ENCODE results near the gene RIIAD1. TPM values are rescaled to one million over a fixed set of nuclear protein-coding genes. Genes with fewer than 3 reads are reported as not detected.
A peak's percentile ranks its signal among the peaks of the same experiment; 100 is the strongest.

The RIIAD1 gene
- polyA plus RNA-seq, 1 donor (not counting 4 experiments of a cell fraction or from before 2014, with no cell fraction given): not detected

DNA sequence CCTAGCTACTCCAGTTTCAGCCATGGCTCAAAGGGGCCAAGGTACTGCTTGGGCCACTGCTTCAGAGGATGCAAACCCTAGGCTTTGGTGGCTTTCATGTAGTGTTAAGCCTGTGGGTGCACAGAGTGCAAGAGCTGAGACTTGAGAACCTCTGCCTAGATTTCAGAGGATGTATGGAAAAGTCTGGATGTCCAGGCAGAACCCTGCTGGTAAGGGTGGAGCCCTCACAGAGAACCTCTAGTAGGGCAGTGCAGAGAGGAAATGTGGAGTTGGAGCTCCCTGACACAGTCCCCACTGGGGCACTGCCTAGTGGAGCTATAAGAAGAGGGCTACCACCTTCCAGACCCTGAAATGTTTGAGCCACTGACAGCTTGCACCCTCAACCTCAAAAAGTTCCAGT lies 16.2 kb downstream of the RIIAD1 start:
- H2AFZ ChIP-seq (ENCODE audit: control insufficient read depth, low read length): no peak overlapping the region
- TF ChIP-seq, protein P1, sequence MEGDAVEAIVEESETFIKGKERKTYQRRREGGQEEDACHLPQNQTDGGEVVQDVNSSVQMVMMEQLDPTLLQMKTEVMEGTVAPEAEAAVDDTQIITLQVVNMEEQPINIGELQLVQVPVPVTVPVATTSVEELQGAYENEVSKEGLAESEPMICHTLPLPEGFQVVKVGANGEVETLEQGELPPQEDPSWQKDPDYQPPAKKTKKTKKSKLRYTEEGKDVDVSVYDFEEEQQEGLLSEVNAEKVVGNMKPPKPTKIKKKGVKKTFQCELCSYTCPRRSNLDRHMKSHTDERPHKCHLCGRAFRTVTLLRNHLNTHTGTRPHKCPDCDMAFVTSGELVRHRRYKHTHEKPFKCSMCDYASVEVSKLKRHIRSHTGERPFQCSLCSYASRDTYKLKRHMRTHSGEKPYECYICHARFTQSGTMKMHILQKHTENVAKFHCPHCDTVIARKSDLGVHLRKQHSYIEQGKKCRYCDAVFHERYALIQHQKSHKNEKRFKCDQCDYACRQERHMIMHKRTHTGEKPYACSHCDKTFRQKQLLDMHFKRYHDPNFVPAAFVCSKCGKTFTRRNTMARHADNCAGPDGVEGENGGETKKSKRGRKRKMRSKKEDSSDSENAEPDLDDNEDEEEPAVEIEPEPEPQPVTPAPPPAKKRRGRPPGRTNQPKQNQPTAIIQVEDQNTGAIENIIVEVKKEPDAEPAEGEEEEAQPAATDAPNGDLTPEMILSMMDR (optimal IDR thresholded peaks at IDR 0.05 in 1 of 3, IDR thresholded peaks at IDR 0.05 in 1 of 3, conservative IDR thresholded peaks at IDR 0.05 in 1 of 3; ENCODE audit: extremely low read depth in 1 of 3, insufficient read depth in 2 of 3, low read length in 3 of 3): no peak
- TF ChIP-seq EZH2 (IDR thresholded peaks at IDR 0.05; ENCODE audit: low read length): no peak
- DNase-seq (ENCODE audit: low read depth, low spot score) (no peak), FAIRE-seq (no peak)
- H3K9me1 ChIP-seq (ENCODE audit: control insufficient read depth, extremely low read depth, insufficient read depth, low read length): no peaks in the 10 kb centered on the region
- no peak overlapping the region for H3K9ac ChIP-seq (ENCODE audit: control insufficient read depth, extremely low read depth, insufficient read depth, low read length)
- no peak overlapping the region for H3K4me3 ChIP-seq (ENCODE audit: control insufficient read depth in 2 of 3, extremely low read depth in 1 of 3, insufficient read depth in 2 of 3, low read depth in 1 of 3, low read length in 3 of 3)
- peaks cover 5% of the 10 kb centered on the region for H3K9me3 ChIP-seq (ENCODE audit: control insufficient read depth, low read depth, low read length)
- no peaks in the 10 kb centered on the region for H3K79me2 ChIP-seq (ENCODE audit: control insufficient read depth, insufficient read depth, low read length)
- H4K20me1 ChIP-seq (ENCODE audit: control insufficient read depth, extremely low read depth, insufficient read depth, low read length): no peaks in the 10 kb centered on the region
- H3K27me3 ChIP-seq (ENCODE audit: control insufficient read depth, extremely low read depth, insufficient read depth, low read length): no peaks in the 10 kb centered on the region
- no peak overlapping the region for H3K27ac ChIP-seq (ENCODE audit: control insufficient read depth, insufficient read depth, low read length)
- no peaks in the 10 kb centered on the region for H3K36me3 ChIP-seq (ENCODE audit: control insufficient read depth in 2 of 2, extremely low read depth in 1 of 2, insufficient read depth in 2 of 2, low read length in 2 of 2)
- H3K4me1 ChIP-seq (ENCODE audit: control insufficient read depth, extremely low read depth, insufficient read depth, low read length): peaks cover 7% of the 10 kb centered on the region
- dilution Hi-C loops (cut with MboI; ENCODE audit: extremely low pct_ligation_motif_present, low sequenced_read_pairs): no loop called here
- H3K4me2 ChIP-seq (ENCODE audit: control insufficient read depth, extremely low read depth, insufficient read depth, low read depth, low read length): no peak overlapping the region

DNA sequence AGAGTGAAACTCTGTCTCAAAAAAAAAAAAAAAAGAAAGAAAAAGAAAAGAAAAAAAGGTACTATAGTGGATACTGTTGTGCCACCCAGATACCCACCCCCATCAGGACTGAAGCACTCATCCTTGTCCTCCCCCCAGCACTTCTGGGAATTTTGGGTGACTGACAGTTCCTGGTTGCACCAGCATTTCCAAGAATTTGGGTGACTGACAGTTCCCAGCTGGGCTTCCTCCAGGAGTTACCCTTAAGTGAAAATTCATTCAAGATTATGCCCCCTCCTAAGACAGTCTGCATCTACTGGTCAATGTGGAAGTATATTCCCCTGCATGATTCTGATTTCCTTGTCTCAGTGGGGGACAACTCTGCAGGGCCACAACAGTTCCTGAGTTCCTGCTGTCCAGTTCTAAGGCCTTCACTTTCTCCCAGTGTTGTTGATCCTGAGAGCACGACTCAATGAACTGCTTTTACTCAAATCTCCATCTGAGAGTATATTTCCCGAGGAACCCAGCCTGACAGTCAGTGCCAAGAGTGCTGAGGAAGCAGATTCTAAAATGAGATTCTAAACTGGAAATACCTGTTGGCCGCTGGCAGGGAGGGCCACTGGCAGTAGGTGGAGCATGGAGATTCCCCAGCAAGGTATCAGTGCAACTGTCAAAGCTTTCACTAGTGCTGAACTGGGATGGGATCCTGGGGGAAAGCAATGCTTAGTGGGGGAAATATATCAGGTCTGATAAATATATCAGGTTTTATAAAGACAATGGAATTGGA lies 18.5 kb downstream of the RIIAD1 start:
- no peak for TF ChIP-seq EZH2 (IDR thresholded peaks at IDR 0.05; ENCODE audit: low read length)
- TF ChIP-seq, protein P1 (optimal IDR thresholded peaks at IDR 0.05 in 1 of 3, IDR thresholded peaks at IDR 0.05 in 1 of 3, conservative IDR thresholded peaks at IDR 0.05 in 1 of 3; ENCODE audit: extremely low read depth in 1 of 3, insufficient read depth in 2 of 3, low read length in 3 of 3): peak in 2 of 3 experiments; percentile 13 to 53
- H3K27me3 ChIP-seq (ENCODE audit: control insufficient read depth, extremely low read depth, insufficient read depth, low read length): no peaks in the 10 kb centered on the region
- no peak overlapping the region for H2AFZ ChIP-seq (ENCODE audit: control insufficient read depth, low read length)
- no peaks in the 10 kb centered on the region for H3K9me1 ChIP-seq (ENCODE audit: control insufficient read depth, extremely low read depth, insufficient read depth, low read length)
- peak overlapping the region; percentile 44 for H3K4me2 ChIP-seq (ENCODE audit: control insufficient read depth, extremely low read depth, insufficient read depth, low read depth, low read length)
- no peak overlapping the region for H3K4me3 ChIP-seq (ENCODE audit: control insufficient read depth in 2 of 3, extremely low read depth in 1 of 3, insufficient read depth in 2 of 3, low read depth in 1 of 3, low read length in 3 of 3)
- H3K9ac ChIP-seq (ENCODE audit: control insufficient read depth, extremely low read depth, insufficient read depth, low read length): no peak overlapping the region
- H3K4me1 ChIP-seq (ENCODE audit: control insufficient read depth, extremely low read depth, insufficient read depth, low read length): peaks cover 7% of the 10 kb centered on the region
- DNase-seq (ENCODE audit: low read depth, low spot score) (no peak), FAIRE-seq (peak; percentile 32)
- dilution Hi-C loops (cut with MboI; ENCODE audit: extremely low pct_ligation_motif_present, low sequenced_read_pairs): no loop called here
- H3K9me3 ChIP-seq (ENCODE audit: control insufficient read depth, low read depth, low read length): peaks cover 5% of the 10 kb centered on the region
- no peaks in the 10 kb centered on the region for H3K79me2 ChIP-seq (ENCODE audit: control insufficient read depth, insufficient read depth, low read length)
- no peaks in the 10 kb centered on the region for H4K20me1 ChIP-seq (ENCODE audit: control insufficient read depth, extremely low read depth, insufficient read depth, low read length)
- H3K27ac ChIP-seq (ENCODE audit: control insufficient read depth, insufficient read depth, low read length): no peak overlapping the region
- no peaks in the 10 kb centered on the region for H3K36me3 ChIP-seq (ENCODE audit: control insufficient read depth in 2 of 2, extremely low read depth in 1 of 2, insufficient read depth in 2 of 2, low read length in 2 of 2)

Data from keratinocyte (primary cell).